Stomach (tissue), 4 donors: Measurements from ENCODE around the gene CSRP1.

Experiments used
- POLR2A ChIP-seq, 4 donors: fragments of 450-650 bp; IDR thresholded peaks; one replicate each; pipeline ENCODE4 v1.6.1; 2016; ENCODE audit warnings: antibody characterized with exemption in 4 of 4, control low read depth in 2 of 4, mild to moderate bottlenecking in 1 of 4, moderate library complexity in 1 of 4
- POLR2AphosphoS5 ChIP-seq, 3 donors: sonication (generic); formaldehyde crosslinking; IDR thresholded peaks; one replicate each; pipeline ENCODE4 v1.6.1; 2016; ENCODE audit warnings: antibody characterized with exemption in 3 of 3
- TF ChIP-seq, protein P1 (sequence below), 7 experiments: fragments of 450-650 bp in 4 of 7; fragments of 200-600 bp in 3 of 7; sonication (generic) in 3 of 7; IDR thresholded peaks; one replicate each; pipeline ENCODE4 v1.5.1; 2016 to 2019; ENCODE audit warnings: antibody characterized with exemption in 7 of 7, control low read depth in 2 of 7, mild to moderate bottlenecking in 1 of 7

DNA sequence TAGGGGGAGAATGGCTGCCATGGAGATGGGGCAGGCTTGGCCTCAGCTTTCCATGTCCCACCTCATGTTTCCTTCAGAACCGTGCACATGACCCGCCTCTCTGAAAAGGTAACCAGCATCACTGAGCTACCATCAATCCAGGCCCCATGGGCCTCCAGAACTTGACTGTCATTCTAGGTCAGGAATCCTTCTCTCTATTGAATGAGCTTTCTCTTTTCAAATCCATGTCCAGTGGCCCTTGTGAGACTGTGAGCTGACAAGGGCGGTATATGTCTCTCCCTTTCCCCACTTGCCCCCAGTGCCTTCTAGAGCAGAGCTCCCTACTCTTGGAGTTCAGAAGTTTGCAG is 4.4 kb downstream of the CSRP1 start:
- TF ChIP-seq POLR2A (IDR thresholded peaks at IDR 0.05) (no peak), POLR2AphosphoS5 (IDR thresholded peaks at IDR 0.05) (no peak)
- TF ChIP-seq, protein P1, sequence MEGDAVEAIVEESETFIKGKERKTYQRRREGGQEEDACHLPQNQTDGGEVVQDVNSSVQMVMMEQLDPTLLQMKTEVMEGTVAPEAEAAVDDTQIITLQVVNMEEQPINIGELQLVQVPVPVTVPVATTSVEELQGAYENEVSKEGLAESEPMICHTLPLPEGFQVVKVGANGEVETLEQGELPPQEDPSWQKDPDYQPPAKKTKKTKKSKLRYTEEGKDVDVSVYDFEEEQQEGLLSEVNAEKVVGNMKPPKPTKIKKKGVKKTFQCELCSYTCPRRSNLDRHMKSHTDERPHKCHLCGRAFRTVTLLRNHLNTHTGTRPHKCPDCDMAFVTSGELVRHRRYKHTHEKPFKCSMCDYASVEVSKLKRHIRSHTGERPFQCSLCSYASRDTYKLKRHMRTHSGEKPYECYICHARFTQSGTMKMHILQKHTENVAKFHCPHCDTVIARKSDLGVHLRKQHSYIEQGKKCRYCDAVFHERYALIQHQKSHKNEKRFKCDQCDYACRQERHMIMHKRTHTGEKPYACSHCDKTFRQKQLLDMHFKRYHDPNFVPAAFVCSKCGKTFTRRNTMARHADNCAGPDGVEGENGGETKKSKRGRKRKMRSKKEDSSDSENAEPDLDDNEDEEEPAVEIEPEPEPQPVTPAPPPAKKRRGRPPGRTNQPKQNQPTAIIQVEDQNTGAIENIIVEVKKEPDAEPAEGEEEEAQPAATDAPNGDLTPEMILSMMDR (IDR thresholded peaks at IDR 0.05), result no peak
